HEK293 (cell line): ENCODE data around the gene RHOT1.

Source experiments
- HOXA7 ChIP-seq: sonication (generic); formaldehyde crosslinking; IDR thresholded peaks from 2 replicates; pipeline ENCODE4 v1.8.1; 2022; ENCODE audit warnings: missing genetic modification reagents, borderline replicate concordance
- ZNF10 ChIP-seq: fragments of 450-650 bp; formaldehyde crosslinking; IDR thresholded peaks from 2 replicates; pipeline ENCODE4 v1.5.1; 2017; ENCODE audit warnings: missing biosample characterization, missing genetic modification characterization
- TF ChIP-seq, protein P1 (sequence below): fragments of 450-650 bp; formaldehyde crosslinking; IDR thresholded peaks from 2 replicates; pipeline ENCODE4 v1.5.1; 2016; ENCODE audit warnings: missing biosample characterization, missing genetic modification characterization
- TF ChIP-seq, protein P2 (sequence below): fragments of 450-650 bp; formaldehyde crosslinking; conservative IDR thresholded peaks from 2 replicates; pipeline ENCODE4 v1.5.1; 2016; ENCODE audit warnings: low read depth, missing biosample characterization, missing genetic modification characterization
- TF ChIP-seq, protein P3 (sequence below): fragments of 450-650 bp; formaldehyde crosslinking; IDR thresholded peaks from 2 replicates; pipeline ENCODE4 v1.5.1; 2016; ENCODE audit warnings: missing biosample characterization, missing genetic modification characterization
- TF ChIP-seq, protein P4 (sequence below): fragments of 450-650 bp; formaldehyde crosslinking; IDR thresholded peaks from 2 replicates; pipeline ENCODE4 v1.5.1; 2016; ENCODE audit warnings: missing biosample characterization, missing genetic modification characterization

DNA sequence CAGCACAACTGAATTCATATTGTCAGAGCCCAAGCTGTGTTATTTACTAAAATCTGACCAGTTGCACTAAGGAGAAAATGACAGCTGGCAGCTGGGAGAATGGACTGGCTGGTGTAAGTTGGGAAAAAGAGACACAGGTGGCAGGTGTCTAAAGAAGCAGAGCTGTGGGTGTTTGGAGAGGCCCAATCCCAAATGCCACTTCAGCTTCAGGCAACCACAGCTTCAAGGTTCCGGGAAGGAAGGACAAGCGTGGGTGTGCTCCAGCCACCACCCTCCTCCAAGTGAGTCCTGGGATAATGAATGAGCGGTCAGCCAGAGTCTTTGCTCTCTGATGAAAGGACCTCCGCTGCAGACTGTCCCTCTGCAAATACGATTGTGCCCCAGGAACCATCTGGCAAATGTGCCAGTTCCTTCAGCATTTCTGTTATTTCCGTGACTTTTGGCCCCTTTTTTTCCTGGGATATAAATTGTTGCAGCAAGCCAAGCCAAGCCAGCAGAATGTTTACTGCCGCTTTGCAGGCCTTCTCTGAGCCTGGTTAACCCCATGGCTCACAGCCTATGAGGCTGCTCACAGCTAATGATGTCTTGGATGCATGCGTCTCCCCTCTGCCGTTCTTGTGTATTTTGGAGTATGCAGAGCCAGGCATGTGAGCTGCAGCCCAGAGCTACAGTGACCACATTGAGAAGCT lies 113.9 kb downstream of the RHOT1 start:
- TF ChIP-seq, protein P1, sequence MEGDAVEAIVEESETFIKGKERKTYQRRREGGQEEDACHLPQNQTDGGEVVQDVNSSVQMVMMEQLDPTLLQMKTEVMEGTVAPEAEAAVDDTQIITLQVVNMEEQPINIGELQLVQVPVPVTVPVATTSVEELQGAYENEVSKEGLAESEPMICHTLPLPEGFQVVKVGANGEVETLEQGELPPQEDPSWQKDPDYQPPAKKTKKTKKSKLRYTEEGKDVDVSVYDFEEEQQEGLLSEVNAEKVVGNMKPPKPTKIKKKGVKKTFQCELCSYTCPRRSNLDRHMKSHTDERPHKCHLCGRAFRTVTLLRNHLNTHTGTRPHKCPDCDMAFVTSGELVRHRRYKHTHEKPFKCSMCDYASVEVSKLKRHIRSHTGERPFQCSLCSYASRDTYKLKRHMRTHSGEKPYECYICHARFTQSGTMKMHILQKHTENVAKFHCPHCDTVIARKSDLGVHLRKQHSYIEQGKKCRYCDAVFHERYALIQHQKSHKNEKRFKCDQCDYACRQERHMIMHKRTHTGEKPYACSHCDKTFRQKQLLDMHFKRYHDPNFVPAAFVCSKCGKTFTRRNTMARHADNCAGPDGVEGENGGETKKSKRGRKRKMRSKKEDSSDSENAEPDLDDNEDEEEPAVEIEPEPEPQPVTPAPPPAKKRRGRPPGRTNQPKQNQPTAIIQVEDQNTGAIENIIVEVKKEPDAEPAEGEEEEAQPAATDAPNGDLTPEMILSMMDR (tag by site-specific recombination) = no peak
- TF ChIP-seq HOXA7 (CRISPR knock-in tag) = no peak
- TF ChIP-seq, protein P2, sequence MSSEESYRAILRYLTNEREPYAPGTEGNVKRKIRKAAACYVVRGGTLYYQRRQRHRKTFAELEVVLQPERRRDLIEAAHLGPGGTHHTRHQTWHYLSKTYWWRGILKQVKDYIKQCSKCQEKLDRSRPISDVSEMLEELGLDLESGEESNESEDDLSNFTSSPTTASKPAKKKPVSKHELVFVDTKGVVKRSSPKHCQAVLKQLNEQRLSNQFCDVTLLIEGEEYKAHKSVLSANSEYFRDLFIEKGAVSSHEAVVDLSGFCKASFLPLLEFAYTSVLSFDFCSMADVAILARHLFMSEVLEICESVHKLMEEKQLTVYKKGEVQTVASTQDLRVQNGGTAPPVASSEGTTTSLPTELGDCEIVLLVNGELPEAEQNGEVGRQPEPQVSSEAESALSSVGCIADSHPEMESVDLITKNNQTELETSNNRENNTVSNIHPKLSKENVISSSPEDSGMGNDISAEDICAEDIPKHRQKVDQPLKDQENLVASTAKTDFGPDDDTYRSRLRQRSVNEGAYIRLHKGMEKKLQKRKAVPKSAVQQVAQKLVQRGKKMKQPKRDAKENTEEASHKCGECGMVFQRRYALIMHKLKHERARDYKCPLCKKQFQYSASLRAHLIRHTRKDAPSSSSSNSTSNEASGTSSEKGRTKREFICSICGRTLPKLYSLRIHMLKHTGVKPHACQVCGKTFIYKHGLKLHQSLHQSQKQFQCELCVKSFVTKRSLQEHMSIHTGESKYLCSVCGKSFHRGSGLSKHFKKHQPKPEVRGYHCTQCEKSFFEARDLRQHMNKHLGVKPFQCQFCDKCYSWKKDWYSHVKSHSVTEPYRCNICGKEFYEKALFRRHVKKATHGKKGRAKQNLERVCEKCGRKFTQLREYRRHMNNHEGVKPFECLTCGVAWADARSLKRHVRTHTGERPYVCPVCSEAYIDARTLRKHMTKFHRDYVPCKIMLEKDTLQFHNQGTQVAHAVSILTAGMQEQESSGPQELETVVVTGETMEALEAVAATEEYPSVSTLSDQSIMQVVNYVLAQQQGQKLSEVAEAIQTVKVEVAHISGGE (tag by site-specific recombination) = no peak
- TF ChIP-seq, protein P3, sequence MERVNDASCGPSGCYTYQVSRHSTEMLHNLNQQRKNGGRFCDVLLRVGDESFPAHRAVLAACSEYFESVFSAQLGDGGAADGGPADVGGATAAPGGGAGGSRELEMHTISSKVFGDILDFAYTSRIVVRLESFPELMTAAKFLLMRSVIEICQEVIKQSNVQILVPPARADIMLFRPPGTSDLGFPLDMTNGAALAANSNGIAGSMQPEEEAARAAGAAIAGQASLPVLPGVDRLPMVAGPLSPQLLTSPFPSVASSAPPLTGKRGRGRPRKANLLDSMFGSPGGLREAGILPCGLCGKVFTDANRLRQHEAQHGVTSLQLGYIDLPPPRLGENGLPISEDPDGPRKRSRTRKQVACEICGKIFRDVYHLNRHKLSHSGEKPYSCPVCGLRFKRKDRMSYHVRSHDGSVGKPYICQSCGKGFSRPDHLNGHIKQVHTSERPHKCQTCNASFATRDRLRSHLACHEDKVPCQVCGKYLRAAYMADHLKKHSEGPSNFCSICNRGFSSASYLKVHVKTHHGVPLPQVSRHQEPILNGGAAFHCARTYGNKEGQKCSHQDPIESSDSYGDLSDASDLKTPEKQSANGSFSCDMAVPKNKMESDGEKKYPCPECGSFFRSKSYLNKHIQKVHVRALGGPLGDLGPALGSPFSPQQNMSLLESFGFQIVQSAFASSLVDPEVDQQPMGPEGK (tag by site-specific recombination) = no peak
- TF ChIP-seq ZNF10 = no peak
- TF ChIP-seq, protein P4, sequence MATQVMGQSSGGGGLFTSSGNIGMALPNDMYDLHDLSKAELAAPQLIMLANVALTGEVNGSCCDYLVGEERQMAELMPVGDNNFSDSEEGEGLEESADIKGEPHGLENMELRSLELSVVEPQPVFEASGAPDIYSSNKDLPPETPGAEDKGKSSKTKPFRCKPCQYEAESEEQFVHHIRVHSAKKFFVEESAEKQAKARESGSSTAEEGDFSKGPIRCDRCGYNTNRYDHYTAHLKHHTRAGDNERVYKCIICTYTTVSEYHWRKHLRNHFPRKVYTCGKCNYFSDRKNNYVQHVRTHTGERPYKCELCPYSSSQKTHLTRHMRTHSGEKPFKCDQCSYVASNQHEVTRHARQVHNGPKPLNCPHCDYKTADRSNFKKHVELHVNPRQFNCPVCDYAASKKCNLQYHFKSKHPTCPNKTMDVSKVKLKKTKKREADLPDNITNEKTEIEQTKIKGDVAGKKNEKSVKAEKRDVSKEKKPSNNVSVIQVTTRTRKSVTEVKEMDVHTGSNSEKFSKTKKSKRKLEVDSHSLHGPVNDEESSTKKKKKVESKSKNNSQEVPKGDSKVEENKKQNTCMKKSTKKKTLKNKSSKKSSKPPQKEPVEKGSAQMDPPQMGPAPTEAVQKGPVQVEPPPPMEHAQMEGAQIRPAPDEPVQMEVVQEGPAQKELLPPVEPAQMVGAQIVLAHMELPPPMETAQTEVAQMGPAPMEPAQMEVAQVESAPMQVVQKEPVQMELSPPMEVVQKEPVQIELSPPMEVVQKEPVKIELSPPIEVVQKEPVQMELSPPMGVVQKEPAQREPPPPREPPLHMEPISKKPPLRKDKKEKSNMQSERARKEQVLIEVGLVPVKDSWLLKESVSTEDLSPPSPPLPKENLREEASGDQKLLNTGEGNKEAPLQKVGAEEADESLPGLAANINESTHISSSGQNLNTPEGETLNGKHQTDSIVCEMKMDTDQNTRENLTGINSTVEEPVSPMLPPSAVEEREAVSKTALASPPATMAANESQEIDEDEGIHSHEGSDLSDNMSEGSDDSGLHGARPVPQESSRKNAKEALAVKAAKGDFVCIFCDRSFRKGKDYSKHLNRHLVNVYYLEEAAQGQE (tag by site-specific recombination) = no peak
